KMS-11 (cell line): Measurements from ENCODE around the gene C1orf198.

Source experiments
- H2AFZ ChIP-seq: fragments of 200-600 bp; sonication (generic); 2 replicates; pipeline ENCODE4 v1.6.1; 2016; ENCODE audit warnings: antibody characterized with exemption, mixed run types, low read depth
- H3K27ac ChIP-seq: fragments of 200-600 bp; sonication (generic); 2 replicates; pipeline ENCODE4 v1.6.1; 2016; ENCODE audit warnings: mild to moderate bottlenecking, mixed run types
- H3K27me3 ChIP-seq: fragments of 200-600 bp; sonication (generic); 2 replicates; pipeline ENCODE4 v1.6.1; 2017; ENCODE audit warnings: mild to moderate bottlenecking, low read depth, mixed run types, moderate library complexity; ENCODE audit not compliant: insufficient read depth
- H3K36me3 ChIP-seq: fragments of 200-600 bp; sonication (generic); 2 replicates; pipeline ENCODE4 v1.6.1; 2017; ENCODE audit warnings: mild to moderate bottlenecking, mixed run types; ENCODE audit not compliant: insufficient read depth
- H3K4me1 ChIP-seq: fragments of 200-600 bp; sonication (generic); 2 replicates; pipeline ENCODE4 v1.6.1; 2016; ENCODE audit warnings: mild to moderate bottlenecking, low read depth, mixed run types; ENCODE audit not compliant: poor library complexity, severe bottlenecking
- H3K4me2 ChIP-seq: fragments of 200-600 bp; sonication (generic); 2 replicates; pipeline ENCODE4 v1.7.0; 2016; ENCODE audit warnings: mild to moderate bottlenecking, mixed run types
- H3K4me3 ChIP-seq: fragments of 200-600 bp; sonication (generic); IDR thresholded peaks from 2 replicates; pipeline ENCODE4 v1.6.1; 2017; ENCODE audit warnings: low read depth, low read length, mixed read lengths; ENCODE audit not compliant: insufficient read depth
- H3K79me2 ChIP-seq: fragments of 200-600 bp; sonication (generic); 2 replicates; pipeline ENCODE4 v1.6.1; 2016; ENCODE audit warnings: low read depth, mixed run types; ENCODE audit not compliant: insufficient read depth
- H3K9ac ChIP-seq: fragments of 200-600 bp; sonication (generic); 2 replicates; pipeline ENCODE4 v1.6.1; 2016; ENCODE audit warnings: mild to moderate bottlenecking, mixed run types
- H4K20me1 ChIP-seq: fragments of 200-600 bp; sonication (generic); 2 replicates; pipeline ENCODE4 v1.6.1; 2016; ENCODE audit warnings: mild to moderate bottlenecking, mixed run types; ENCODE audit not compliant: insufficient read depth
- CTCF ChIP-seq: fragments of 200-600 bp; sonication (generic); conservative IDR thresholded peaks from 2 replicates; pipeline ENCODE4 v1.6.1; 2017; ENCODE audit warnings: low read depth, mild to moderate bottlenecking, antibody characterized with exemption, low read length, moderate library complexity, mixed read lengths

The C1orf198 gene

GRCh38 chr1:230854423-230854822, 13.9 kb downstream of the C1orf198 start:
- no peaks in the 10 kb centered on the region for H4K20me1 ChIP-seq
- H3K4me2 ChIP-seq = no peak overlapping the region
- no peak overlapping the region for H3K9ac ChIP-seq
- no peak overlapping the region for H2AFZ ChIP-seq
- no peak for TF ChIP-seq CTCF
- no peaks in the 10 kb centered on the region for H3K79me2 ChIP-seq
- no peaks in the 10 kb centered on the region for H3K27me3 ChIP-seq
- H3K4me3 ChIP-seq = no peak overlapping the region
- H3K36me3 ChIP-seq = no peaks in the 10 kb centered on the region
- no peak overlapping the region for H3K27ac ChIP-seq
- no peaks in the 10 kb centered on the region for H3K4me1 ChIP-seq

- Histone ChIP-seq H3K79me2 (no peaks in the 10 kb centered on the region), H3K4me2 (no peak overlapping the region), H3K27ac (no peak overlapping the region), H3K27me3 (no peaks in the 10 kb centered on the region), H2AFZ (no peak overlapping the region), H3K9ac (no peak overlapping the region), H4K20me1 (no peaks in the 10 kb centered on the region), H3K4me3 (no peak overlapping the region), H3K36me3 (no peaks in the 10 kb centered on the region), H3K4me1 (no peaks in the 10 kb centered on the region)
- no peak for TF ChIP-seq CTCF
Measured at GRCh38 chr1:230853731-230854130, 14.6 kb downstream of the C1orf198 start.

GRCh38 chr1:230852959-230853358, 15.4 kb downstream of the C1orf198 start:
- H3K36me3 ChIP-seq = no peaks in the 10 kb centered on the region
- TF ChIP-seq CTCF = no peak
- no peak overlapping the region for H3K9ac ChIP-seq
- H2AFZ ChIP-seq = no peak overlapping the region
- H3K79me2 ChIP-seq = no peaks in the 10 kb centered on the region
- no peak overlapping the region for H3K27ac ChIP-seq
- no peaks in the 10 kb centered on the region for H3K27me3 ChIP-seq
- no peaks in the 10 kb centered on the region for H4K20me1 ChIP-seq
- no peak overlapping the region for H3K4me3 ChIP-seq
- no peaks in the 10 kb centered on the region for H3K4me1 ChIP-seq
- no peak overlapping the region for H3K4me2 ChIP-seq

GRCh38 chr1:230851291-230851691, 17.0 kb downstream of the C1orf198 start:
- no peak overlapping the region for H3K4me2 ChIP-seq
- H3K79me2 ChIP-seq = no peaks in the 10 kb centered on the region
- H3K4me3 ChIP-seq = no peak overlapping the region
- no peak overlapping the region for H3K27ac ChIP-seq
- no peaks in the 10 kb centered on the region for H4K20me1 ChIP-seq
- no peak overlapping the region for H2AFZ ChIP-seq
- TF ChIP-seq CTCF = no peak
- H3K36me3 ChIP-seq = no peaks in the 10 kb centered on the region
- no peaks in the 10 kb centered on the region for H3K4me1 ChIP-seq
- H3K9ac ChIP-seq = no peak overlapping the region
- H3K27me3 ChIP-seq = no peaks in the 10 kb centered on the region

GRCh38 chr1:230850547-230850946, 17.8 kb downstream of the C1orf198 start:
- no peak overlapping the region for H3K4me3 ChIP-seq
- no peak overlapping the region for H3K27ac ChIP-seq

More at GRCh38 chr1:230850547-230850946, 17.8 kb downstream of the C1orf198 start:
- no peak overlapping the region for H3K9ac ChIP-seq
- no peaks in the 10 kb centered on the region for H3K36me3 ChIP-seq
- TF ChIP-seq CTCF = no peak
- H4K20me1 ChIP-seq = no peaks in the 10 kb centered on the region
- no peak overlapping the region for H2AFZ ChIP-seq
- no peaks in the 10 kb centered on the region for H3K79me2 ChIP-seq
- H3K27me3 ChIP-seq = no peaks in the 10 kb centered on the region
- no peak overlapping the region for H3K4me2 ChIP-seq
- H3K4me1 ChIP-seq = no peaks in the 10 kb centered on the region
